LHCN-M2 (cell line): Measurements from ENCODE around the gene RNF148. TPM values are rescaled to one million over a fixed set of nuclear protein-coding genes. Genes with fewer than 3 reads are reported as not detected.

Experiments used
- DNase-seq: peaks from one replicate; pipeline ENCODE4 v3.0.0-alpha.2; 2012; ENCODE audit warnings: low read depth
- polyA plus RNA-seq: library from polyadenylated mRNA; unstranded; fragments of >200 nt; gene quantifications from one replicate; pipeline ENCODE4 v1.2.1, GENCODE V29; 2012; ENCODE audit warnings: missing spikeins
- total RNA-seq: library from RNA; depleted of rRNA; stranded (reverse); fragments of >200 nt; gene quantifications from 2 replicates; pipeline ENCODE4 v1.2.3, GENCODE V29; 2014; rRNA removed

The RNF148 gene, protein sequence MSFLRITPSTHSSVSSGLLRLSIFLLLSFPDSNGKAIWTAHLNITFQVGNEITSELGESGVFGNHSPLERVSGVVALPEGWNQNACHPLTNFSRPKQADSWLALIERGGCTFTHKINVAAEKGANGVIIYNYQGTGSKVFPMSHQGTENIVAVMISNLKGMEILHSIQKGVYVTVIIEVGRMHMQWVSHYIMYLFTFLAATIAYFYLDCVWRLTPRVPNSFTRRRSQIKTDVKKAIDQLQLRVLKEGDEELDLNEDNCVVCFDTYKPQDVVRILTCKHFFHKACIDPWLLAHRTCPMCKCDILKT
- total RNA-seq: not detected in 2 replicates
- polyA plus RNA-seq: not detected

DNA sequence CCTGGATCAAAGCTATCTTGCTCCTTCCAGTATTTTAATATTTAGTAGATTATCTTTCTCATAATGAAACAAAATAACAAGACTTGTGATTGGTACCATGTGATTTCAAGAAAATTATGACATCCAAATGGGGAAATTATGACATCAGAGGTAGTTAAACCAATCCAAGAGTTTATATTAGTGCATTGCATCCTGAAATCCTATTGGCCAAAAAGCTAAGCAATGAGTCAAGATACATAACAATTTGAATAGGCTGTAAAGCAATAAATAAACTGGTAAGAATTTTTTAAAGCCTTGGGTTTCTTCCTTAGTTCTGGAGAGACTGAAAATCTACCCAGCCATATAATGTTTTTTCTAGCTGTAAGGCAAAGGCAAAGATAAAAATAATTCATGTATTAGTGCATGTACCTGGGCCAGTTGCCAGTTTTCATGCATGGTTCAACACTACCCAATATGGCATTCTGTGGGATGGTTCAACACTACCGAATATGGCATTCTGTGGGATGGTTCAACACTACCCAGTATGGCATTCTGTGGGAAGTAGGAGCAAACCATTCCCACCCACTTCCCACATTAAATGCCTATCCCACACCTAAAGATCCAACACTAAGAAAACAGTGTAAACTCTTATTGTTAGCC lies at the start of gene RNF148:
TSS of gene RNF148 (minus strand) at position 51 of the 639 bp plus-strand sequence. CDS start 172 bp downstream, outside the sequence.
- no peak for DNase-seq

DNA sequence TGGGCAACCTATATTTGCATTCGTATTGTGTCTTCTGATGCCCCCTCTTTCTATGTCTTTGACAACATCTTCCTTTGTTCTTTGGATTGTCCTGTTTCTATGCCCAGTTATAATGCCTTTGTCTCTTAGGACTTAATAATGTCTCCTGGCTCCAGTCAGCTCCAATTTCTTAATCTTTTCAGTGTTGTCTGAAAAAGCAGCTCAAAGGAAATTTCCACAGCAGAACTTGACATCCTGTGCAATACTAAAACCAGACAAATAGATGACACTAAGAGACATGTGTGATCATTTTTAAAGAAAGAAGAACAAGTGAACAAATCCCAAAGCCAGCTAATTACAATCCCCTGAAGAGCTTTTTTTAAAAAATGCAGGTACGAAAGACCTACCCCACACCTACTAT lies 47.7 kb upstream of the RNF148 start:
- DNase-seq: no peak

DNA sequence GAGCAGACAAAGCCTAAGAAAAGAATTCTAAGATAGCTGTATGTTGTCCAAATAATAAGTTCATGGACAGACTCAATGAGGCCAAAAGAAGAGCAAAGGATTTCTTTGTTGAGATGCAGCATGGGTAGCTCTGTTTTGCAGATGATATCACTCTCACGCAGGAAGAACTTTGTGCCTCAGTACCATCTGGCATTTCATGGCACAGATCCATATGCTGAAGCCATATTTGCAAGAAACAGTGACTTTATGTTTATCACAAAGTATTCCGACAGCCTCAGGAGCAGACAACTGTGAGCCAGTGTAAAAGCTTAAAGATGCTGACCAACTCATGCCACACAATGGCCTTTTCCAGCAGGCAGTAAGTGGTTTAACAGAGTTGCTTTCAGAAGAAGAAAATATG lies 45.5 kb upstream of the RNF148 start:
- no peak for DNase-seq

DNA sequence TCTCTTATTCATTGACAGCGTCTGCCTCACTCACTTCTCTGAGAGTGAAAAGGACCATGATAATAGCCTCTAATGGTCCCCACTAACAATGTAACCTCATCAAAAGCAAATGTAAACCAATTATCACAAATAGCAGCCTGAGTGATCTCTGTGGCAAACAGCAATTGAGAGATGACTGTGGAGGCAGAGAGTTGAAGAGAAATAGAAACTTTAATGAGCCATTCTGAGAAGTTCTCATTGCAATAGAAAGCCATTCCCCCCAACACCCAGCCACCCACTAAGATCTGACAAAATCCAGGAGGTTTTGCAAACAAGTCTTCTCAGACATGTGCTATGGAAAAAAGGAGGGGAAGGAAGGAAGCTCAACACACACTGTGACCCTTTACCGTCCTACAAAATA lies 44.2 kb upstream of the RNF148 start:
- DNase-seq: no peak

DNA sequence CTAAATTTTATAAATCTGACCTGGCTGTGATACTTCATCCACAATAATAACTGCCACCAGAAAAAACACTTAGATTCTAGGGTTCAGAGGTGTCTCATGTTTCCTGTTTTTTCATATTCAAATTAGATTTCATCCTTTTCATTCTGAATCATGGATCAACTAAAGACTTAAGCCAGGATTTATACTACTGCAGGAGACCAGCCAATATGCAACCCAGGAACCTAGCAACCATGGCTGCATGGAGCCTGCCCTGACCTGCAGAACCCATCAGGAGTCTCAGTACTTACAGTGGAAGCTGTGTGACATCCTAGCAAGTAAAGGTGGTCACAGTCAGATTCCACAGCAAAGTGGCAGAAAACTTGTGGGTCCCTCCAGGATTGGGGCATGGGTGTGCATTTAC lies 40.5 kb upstream of the RNF148 start:
- DNase-seq: no peak

DNA sequence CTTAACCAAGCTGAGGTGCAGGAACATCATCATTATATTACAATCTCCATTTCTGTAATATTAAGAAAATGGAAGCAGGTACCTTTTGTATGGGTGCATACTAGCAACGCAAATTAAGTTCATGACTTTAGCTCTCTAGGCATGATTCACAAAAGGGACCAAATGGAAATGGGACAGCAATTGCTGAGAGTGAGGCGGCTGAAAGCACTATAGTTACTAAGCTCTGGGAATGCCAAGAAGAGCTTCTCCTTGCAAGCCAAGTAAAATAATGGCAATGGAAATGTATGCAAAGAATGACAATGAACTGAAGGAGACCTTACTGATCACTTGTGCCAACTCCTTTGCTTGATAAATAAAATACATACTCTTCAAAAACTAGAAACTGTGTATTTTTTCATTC lies 36.2 kb upstream of the RNF148 start:
- DNase-seq: no peak

DNA sequence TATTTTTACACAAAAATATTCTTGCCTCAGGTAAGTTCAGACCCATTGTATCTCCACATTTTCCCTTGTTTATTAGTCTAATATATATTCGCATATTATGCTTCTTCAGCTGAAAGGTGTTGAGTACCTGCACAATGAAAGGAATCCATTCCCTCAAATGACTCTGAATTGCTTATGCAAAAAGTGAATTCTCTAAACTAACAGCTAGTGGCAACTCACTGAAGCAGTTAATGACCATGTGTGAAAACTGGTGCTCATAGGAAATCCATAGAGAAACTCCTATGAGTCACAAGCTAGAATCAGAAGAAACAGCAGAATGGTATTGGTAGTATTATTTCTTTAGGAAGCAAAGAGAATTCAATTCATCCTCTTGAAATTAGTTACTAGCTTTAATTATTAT lies 33.5 kb upstream of the RNF148 start:
- DNase-seq: no peak

DNA sequence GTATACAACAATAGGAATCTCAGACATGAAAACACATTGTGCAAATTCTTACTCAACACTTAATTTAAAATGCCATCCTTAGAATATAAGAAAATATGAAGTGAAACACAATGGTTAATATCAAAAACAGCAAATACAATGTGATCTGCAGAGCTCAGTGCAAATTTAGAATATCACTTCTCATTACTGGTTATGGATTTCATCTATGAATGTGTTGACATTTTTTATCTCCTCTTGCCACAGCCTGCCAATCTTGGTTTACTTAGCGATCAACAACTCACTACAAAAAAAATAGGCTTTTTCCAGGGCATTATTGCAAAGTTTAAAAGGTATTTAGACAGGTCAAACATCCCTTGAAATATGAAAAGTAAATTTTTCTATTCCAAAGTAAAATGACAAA lies 25.0 kb upstream of the RNF148 start:
- no peak for DNase-seq

DNA sequence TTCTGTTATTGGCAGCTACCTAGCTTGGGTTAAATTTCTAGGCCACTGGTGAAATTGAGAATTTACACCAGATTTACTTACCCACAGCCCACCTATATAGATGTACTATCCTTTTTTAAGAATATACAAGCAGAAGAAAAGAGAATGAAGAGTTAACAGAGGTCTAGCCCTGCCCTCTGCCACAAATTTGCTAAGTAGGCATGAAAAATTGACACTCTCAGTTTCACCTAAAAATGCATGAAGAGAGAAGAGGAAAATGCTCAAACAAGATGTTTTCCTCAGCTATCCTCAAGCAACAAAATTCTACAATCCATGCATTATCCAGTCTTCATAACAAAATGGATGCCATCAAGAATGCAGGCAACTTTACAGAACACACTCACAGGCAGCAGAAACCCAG lies 24.6 kb upstream of the RNF148 start:
- no peak for DNase-seq

DNA sequence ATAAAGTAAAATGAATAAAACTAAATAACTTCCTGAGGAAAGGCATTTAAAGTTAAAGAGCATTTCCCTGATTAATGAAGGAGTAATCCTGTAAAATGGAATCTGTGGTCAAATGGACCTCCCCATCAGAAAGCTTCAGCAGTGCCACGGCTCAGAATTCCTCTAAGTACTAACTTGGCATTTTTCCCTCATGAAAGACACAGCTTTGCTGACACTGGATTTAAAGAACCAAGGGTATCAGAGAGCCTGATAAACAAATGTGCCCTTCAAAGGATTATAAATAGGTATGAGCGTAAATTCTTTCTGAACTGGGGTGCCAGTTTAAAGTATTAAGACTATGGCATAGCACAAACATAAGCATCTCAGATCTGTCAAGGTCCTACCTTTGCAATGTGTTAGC lies 24.2 kb upstream of the RNF148 start:
- DNase-seq: no peak

DNA sequence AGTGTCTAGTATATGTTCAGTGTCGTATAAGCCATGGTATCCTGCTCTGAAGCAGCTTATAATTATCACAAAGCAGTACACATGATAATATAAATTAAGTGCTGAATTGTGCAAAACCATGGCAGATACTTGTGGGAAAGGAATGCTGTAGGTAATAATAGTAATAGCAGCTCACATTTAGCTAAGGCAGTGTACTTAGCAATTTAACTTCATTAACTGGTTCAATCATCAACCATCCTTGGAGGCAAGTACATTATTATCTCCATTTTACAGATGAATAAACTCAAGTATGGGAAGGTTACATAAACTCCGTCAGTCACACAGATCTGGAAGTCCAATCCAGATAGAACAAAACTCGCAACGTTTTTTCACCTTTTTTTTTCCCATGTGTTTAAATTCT lies 21.6 kb upstream of the RNF148 start:
- DNase-seq: no peak

DNA sequence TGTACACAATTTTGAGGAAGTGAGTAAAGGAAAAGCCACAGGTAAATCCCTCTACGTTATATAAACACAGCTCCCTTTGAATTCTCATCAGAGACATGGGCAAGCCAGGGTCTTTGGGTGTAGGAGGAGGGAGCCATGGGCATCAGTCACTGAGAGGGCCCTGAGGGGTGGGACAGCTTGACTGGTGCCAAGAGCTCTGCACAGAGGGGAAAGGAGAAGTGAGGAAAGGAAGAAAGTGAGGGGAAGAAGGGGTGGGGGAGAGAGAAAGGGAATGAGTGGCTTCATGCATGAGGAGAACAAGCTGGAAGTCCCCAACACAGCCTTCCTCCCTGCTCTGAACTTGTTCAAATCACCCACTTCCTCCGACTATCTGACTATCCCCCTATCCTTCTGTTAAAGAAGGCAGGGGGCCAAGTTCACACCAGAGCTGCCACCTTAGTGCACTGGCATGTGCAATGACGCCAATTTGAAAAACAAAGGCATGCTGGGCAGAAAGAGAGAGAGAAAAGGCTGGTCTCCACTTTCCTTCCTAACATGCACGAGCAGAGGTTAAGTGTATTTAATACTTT lies 16.4 kb upstream of the RNF148 start:
- DNase-seq: no peak

DNA sequence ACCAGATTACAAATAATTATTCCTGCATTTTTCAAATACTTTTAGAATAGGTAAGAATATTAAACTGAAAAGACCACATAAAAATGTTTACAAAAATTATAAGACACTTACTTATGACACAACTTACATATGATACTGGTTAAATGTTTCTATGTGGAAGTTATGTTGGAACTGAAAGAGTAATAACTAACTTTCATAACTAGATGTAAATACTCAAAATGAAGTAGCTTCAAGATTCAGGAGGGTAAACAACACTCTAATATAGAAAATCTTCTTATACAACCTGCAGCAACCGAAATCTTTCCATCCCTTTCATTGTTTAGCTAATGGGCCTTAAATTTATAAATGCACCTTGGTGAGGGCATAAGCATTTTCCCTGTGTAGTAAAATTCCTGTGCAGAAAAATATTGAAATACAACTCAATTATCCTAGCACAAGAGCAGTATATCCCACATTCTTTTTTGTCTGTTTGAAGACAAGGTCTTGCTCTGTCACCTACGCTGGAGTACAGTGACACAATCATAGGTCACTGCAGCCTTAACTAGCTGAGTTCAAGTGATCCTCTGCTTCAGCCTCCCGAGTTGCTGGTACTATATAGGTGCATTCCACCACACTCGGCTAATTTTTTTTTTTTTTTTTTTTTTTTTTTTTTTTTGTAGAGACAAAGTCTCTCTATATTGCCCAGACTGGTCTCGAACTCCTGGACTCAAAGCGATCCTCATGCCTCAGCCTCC lies 14.8 kb upstream of the RNF148 start:
- DNase-seq: no peak

DNA sequence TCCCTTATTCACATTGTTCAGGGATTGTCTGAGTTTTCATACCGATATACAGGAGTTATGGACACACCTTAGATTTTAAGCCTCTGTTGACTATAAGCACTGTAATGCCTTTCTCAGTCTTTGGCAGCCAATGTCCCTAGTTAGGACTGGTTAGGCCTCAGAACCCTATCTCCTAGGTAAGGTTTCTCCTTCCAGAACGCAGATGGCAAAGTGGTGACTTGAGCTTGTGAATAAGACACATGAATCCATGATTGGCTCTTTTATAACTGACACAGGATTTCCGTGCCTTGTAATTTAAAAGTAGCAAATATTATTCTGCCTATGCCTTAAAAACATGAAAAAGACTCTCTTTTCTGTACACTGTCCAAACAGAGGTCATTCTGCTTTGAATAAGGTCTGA lies 12.5 kb upstream of the RNF148 start:
- DNase-seq: no peak

DNA sequence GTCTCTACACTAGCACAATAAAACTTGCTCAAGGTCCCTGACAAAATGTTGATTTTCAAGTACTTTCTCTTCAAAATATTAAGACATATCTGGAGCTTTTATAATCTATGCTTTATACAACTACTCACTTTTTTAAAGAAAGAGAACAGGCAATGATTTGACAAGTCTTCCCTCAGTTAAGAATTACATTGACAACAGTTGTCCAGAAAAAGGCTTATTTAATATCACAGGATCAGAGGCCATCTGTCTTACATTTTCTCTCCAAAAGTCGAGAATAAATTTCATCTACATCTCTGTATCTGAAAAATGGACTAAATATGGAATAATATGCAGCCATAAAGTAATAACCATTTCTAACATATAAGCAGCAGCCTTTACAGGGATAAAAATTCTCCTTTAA lies 8.2 kb upstream of the RNF148 start:
- DNase-seq: no peak

DNA sequence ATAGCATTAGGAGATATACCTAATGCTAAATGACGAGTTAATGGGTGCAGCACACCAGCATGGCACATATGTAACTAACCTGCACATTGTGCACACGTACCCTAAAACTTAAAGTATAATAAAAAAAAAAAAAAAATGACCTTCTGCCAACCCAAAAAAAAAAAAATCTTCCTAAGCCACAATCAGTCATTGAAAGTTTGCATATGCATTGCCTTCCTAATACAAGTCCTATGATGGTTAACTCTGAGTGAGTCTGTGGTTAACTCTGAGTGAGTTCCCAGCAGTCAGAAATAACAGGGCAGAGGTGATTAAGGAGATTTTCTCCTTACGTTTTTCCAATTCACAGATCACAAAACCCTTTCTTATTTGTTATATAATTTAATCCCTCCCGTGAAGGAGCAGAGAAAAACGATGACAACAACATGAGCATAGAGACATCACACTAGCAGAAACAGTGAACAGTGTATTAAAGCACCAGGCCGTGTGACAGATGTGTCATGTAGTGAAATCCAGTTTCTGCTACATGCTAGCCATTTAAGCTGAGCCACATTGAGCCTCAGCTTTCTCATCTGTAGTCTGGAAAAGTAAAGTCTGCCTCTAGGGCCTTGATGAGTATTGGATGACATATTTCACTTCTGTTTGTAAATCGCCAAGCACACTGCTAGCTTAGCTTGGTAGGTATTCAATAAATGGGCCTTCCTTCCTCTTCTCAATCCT lies 7.4 kb upstream of the RNF148 start:
- no peak for DNase-seq

DNA sequence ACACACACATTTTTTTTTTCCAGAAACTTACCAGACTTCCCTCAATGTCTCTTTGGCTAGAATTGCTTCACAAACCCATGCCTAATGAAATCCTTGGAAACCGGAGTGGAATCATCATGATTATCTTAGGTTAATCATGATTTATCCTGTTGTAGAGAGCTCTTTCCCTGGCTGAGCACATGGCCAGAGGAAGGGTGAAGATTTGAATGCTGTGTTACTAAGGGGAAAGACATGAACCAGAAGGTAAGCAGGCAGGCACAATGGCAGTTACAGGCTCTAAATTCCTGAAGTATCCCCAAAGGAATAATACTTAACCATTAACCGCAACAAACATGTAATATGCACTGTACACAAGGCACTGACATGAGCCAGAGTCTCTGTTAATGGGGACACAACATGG lies 4.1 kb upstream of the RNF148 start:
- DNase-seq: no peak

DNA sequence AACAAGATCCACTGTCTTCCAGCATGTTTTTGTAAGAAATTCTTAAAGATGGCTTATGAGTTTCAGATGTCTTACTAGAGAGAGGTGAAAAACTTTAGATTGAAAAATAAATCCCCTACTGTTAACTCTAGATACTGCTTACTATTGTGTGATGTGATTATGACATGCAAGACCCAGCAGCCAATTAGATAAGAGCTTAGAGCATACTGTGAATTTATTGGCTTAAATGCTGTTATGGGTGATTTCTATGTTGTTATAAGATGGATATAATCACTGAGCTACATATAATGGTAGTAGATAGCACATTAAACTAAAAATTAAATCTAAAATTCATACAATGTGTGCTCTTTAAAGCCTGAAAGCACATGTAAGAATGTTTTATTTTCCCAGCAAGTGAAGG lies 3.7 kb downstream of the RNF148 start, which contains the start of gene RNF133:
TSS of gene RNF133 (minus strand) at position 101 of the 400 bp plus-strand sequence. CDS start 199 bp downstream, outside the sequence.
- no peak for DNase-seq

DNA sequence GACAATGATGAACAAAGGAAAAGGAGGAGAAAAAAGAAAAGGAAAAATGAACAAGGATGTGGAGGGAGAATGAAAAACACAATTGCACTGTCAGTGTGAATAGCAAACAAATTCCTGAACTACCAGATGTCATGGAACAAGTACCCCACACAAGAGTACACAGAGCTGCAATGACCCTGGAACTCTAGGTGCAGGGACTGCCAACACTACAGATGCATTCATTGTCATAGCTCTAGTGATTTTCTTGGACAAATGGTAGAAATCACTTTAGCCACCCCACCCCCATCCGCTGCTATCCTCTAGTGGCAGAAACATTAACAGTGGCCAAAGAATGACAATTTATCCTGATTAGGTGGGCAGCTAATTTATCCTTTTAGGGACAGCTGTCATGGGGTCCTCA lies 6.9 kb downstream of the RNF148 start:
- DNase-seq: no peak

DNA sequence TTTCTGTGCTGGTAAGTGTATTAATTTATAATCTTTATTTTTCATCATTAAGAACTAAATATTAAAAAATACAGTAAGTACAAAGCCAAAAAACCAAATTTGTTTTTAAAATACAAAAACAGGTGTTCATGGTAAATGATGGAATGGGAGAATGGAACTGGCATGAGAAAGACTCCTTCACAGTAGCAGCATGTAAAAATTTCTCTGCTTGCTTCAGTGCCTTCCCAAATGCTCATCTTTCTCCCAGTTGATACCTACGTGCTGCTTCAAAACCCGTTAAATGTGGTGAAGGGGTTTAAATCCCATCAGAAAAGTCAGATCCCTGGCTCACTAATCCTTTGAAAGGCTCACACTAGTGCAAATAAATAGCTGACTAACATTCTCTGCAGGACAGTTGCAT lies 8.0 kb downstream of the RNF148 start:
- DNase-seq: no peak

DNA sequence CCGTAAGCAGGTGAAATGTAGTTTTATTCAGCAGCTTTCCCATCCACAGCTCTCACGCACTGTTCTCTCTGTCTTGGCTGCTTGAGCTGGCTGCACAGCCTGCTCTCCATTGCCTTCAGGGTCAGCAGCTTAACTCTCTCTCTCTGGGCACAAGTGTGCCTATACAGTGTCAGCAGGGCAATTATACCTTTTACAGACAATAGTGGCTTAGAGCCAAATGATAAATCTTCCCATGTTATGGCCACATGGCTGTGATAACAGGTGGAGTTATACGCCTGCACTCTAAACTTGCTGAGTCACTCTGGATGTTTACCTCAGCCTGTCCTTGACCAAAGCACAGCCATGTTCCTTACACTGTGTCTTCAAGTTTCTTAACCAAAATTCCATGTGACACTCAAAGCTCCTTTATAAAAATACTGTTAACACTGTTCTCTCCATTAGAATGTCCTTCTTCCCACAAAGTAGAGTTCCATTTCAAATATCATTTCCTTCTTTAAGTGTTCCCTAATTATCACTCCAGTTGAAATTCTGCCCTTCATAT lies 9.9 kb downstream of the RNF148 start:
- DNase-seq: no peak
